Measurements from ENCODE around the gene TAGLN3.

DNA sequence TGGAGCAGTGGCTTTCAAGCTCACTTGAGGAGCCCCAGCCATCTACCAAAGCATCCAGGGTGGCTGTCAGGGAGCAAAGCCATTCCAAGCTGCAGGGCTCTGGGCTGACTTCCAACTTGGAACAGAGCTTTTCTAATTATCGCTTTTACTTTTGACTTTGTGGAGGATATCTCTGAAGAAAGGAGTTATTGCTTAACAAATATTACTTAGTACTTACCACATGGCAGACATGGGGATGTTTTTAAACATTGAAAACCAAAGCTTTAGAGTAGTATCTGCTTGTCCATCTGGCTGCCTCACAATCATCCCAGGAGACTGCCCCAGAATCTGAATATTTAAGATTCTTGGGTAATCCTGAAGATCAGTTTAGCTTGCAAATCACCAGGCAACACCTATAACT, 8.9 kb downstream of the TAGLN3 start:
- TF ChIP-seq EZH2 (IDR thresholded peaks at IDR 0.05; ENCODE audit: low read depth) = no peak
- TF ChIP-seq, protein P1, sequence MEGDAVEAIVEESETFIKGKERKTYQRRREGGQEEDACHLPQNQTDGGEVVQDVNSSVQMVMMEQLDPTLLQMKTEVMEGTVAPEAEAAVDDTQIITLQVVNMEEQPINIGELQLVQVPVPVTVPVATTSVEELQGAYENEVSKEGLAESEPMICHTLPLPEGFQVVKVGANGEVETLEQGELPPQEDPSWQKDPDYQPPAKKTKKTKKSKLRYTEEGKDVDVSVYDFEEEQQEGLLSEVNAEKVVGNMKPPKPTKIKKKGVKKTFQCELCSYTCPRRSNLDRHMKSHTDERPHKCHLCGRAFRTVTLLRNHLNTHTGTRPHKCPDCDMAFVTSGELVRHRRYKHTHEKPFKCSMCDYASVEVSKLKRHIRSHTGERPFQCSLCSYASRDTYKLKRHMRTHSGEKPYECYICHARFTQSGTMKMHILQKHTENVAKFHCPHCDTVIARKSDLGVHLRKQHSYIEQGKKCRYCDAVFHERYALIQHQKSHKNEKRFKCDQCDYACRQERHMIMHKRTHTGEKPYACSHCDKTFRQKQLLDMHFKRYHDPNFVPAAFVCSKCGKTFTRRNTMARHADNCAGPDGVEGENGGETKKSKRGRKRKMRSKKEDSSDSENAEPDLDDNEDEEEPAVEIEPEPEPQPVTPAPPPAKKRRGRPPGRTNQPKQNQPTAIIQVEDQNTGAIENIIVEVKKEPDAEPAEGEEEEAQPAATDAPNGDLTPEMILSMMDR (conservative IDR thresholded peaks at IDR 0.05) = no peak

All from PC-9 (cell line).